Suppressor macrophage (primary cell): Measurements from ENCODE around the gene SLC10A4.
"Not testable (repeated sequence)": the region's sequence is repeated elsewhere in the genome, so short reads cannot be mapped to it uniquely, and the experiment has no call there.

ENCODE experiments used
- DNase-seq, 4 experiments: peaks; one replicate each; pipeline ENCODE4 v3.0.0-alpha.2; 2020 to 2022
- total RNA-seq, 17 experiments: gene quantifications; one replicate each; lab custom pipeline; 2026; ENCODE audit warnings: mixed read lengths in 6 of 17, inconsistent platforms in 3 of 17; lab: John Stamatoyannopoulos, UW

The SLC10A4 gene, protein sequence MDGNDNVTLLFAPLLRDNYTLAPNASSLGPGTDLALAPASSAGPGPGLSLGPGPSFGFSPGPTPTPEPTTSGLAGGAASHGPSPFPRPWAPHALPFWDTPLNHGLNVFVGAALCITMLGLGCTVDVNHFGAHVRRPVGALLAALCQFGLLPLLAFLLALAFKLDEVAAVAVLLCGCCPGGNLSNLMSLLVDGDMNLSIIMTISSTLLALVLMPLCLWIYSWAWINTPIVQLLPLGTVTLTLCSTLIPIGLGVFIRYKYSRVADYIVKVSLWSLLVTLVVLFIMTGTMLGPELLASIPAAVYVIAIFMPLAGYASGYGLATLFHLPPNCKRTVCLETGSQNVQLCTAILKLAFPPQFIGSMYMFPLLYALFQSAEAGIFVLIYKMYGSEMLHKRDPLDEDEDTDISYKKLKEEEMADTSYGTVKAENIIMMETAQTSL
- 0 to 0.99 (median 0.04) reads per million in 17 experiments for total RNA-seq

GRCh38 chr4:48483006-48483776 is at the start of gene SLC10A4:
TSS of gene SLC10A4 (plus strand) at chr4:48483343. CDS start at chr4:48483562, 219 bp downstream.
- peak in 3 of 4 experiments; percentile 4 to 46 (median 27) for DNase-seq

DNA sequence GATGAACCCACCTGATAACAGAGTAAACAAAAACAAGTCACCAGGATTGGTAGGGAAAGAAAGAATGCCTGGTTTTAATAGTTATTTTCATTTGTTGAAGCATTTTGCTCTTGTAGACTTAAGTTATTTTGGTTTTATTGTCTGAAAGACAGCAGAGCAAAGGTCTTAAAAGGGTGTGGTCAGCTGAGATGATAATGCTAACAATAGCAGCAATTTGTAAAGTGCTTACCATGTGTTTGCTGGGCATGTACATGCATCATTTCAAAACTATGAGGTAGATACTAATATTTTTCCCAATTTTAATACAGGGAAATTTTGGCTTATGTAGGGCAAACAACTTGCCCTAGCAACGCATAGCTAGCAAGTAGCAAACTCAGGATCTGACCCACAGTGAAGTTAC is 46.8 kb upstream of the SLC10A4 start:
- DNase-seq: no peak

DNA sequence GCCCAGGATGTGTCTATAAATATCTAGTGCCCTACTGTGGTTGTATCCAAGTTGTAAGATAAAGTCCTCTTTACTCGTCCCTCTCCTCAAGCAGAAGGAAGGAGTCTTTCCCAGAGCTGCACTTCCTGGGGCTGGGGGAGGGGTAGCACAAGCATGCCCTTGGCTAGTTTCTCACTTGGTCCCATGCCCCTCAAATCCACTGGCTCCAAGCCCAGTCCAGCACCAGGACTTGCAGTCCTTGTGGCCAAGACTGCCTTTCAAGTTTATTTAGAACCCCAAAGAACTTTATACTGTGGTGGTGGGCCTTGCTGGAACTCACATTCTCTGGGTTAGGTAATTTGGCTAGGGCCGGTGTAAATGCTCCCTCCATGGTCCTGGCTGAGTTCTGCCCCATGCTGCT is 43.2 kb upstream of the SLC10A4 start:
- DNase-seq: no peak

DNA sequence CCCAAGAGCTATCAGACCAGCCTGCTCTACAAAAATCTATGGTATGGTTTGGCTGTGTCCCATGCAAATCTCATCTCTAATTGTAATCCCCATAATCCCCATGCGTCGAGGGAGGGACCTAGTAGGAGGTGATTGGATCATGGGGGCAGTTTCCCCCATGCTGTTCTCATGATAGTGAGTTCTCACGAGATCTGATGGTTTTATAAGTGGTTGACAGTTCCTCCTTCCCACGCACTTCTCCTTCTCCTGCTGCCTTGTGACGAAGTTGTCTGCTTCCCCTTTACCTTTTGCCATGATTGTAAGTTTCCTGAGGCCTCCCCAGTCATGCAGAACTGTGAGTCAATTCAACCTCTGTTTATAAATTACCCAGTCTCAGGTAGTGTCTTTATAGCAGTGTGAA is 42.2 kb upstream of the SLC10A4 start:
- DNase-seq: peak; percentile 21 to 68 (median 52)

DNA sequence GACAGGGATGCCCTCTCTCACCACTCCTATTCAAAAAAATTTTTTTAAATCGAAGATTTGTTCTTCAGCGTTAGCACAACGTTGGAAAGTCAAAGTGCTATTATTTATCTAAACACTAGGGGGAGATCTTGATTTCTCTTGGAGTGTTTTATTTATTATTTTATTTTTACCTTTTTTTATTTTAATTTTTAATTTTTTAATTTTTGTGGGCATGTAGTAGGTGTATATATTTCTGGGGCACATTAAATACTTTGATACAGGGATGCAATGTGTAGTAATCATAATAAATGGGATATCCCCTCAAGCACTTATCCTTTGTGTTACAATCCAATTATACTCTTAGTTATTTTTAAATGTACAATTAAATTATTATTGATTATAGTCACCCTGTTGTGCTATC is 37.4 kb upstream of the SLC10A4 start:
- peak in 2 of 4 experiments; percentile 28 to 48 for DNase-seq

GRCh38 chr4:48446642-48447041 is 36.5 kb upstream of the SLC10A4 start:
- DNase-seq: no peak

GRCh38 chr4:48449151-48449550 is 34.0 kb upstream of the SLC10A4 start:
- DNase-seq: no peak

GRCh38 chr4:48450740-48451139 is 32.4 kb upstream of the SLC10A4 start:
- DNase-seq: no peak

GRCh38 chr4:48451656-48452055 is 31.5 kb upstream of the SLC10A4 start:
- DNase-seq: not testable (repeated sequence)

DNA sequence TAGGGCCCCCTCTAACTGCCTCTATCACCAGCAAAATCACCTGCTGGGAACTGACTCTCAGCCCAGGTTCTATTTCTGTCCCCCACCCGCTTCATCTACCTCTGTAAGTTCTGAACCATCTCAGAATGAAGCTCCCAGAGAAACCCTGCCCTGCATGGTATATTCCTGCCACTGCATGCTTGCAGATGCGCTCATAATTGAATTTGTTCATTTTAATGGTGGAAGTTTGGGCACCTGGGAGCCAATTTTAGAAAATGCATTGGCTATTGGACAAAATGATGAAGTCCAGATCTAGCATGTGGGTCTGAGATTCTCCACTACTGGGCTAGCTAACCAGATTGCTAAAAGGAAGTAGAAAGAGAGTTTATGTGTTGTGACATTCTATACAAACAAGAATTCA is 28.6 kb upstream of the SLC10A4 start:
- no peak for DNase-seq

- no peak for DNase-seq
These were observed 22.1 kb upstream of the SLC10A4 start for GRCh38 chr4:48461000-48461399.

GRCh38 chr4:48462363-48462762 is 20.8 kb upstream of the SLC10A4 start:
- DNase-seq: no peak

GRCh38 chr4:48467442-48467841 is 15.7 kb upstream of the SLC10A4 start:
- DNase-seq: no peak

DNA sequence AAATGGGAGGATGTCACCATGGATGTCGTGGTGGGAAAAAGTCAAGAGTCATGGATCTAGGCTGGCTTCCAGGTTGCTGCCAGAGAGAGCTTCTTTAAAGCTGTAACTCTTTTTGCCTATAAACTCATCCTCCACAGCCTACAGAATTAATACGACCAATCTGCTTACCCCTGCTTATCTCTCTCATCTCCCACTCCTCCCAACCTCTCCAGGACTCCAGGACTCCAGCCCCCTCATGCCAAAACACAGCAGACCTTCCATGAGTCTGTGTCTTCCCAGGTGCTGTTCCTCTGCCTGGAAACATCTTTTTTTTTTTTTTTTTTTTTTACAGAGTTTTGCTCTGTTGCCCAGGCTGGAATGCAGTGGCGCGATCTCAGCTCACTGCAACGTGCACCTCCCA is 15.3 kb upstream of the SLC10A4 start:
- no peak for DNase-seq

DNA sequence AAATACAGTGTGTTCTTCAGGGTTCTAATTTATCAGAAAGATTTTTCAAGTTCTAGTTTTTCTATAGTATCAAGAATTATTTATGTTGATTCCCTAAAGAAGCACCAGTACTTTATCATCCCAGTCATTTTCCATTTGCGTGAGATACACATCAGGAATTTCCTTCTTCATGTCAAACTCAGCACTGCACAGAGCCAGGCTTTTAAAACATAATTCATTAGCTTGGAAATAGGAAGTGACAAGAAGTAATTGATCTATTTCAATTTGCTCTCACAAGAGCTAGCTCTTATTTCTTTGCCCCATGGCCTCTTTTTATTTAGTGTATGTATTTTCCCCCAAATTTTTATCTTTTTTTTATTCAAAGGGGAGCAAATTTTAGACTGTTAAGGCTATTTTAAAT is 13.0 kb upstream of the SLC10A4 start:
- DNase-seq: no peak

DNA sequence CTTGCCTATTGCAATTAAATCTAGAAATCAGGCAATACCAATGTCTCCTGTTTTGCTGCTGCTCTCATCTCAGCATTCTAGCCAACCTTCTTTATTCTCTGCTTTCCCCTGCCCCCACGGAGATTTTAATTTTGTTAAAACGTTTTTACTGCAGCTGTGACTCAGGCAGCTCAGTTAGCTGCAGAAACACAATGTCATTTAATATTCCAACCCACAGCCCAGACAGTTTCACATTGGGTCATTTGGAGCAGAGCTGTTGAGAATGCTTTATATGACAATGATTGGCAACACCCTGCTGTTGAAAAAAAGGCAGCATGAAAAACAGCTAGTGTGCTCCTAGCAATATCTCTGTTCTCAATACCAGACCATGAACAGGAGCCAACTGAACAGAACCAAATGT is 12.6 kb upstream of the SLC10A4 start:
- DNase-seq: no peak

DNA sequence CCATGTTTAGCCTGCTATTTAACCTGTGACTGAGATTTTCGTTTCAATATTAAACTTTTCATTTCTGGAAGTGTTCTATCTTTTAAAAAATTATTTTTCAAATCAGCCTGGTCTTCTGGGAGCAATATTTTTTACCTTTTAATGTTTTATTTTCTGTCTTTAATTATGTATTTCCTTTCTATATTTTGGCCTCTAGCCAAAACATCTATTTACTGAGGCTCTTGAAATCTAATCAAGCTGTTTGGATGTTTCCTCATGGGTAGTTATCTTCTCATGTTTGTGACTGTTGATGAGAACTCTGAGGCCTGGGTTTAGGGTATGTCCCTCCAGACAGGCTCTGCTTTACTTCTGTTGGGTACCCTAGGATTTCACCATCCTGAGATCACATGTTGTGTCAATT is 10.3 kb upstream of the SLC10A4 start:
- DNase-seq: no peak

- no peak for DNase-seq
These were observed 7.4 kb upstream of the SLC10A4 start for GRCh38 chr4:48475770-48476169.

DNA sequence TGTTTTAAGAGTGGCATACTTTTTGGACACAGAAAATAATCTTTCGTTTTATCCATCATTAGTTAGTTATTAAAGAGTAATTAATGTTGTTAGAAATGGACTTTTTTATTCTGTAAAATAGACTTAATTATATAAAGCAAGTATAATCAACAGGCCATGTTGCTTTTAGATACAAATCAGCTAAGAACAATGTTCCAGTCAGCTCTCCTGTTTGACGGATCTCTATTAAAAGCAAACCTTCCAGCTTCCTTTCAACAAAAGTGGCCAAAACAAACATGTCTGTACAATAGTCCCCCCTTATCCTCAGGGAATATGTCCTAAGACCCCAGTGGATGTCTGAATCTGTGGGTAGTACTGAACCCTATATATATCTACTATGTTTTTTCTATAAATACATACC is 4.9 kb upstream of the SLC10A4 start:
- no peak for DNase-seq

- DNase-seq: no peak
These were observed 1.6 kb upstream of the SLC10A4 start for GRCh38 chr4:48481581-48481980.

DNA sequence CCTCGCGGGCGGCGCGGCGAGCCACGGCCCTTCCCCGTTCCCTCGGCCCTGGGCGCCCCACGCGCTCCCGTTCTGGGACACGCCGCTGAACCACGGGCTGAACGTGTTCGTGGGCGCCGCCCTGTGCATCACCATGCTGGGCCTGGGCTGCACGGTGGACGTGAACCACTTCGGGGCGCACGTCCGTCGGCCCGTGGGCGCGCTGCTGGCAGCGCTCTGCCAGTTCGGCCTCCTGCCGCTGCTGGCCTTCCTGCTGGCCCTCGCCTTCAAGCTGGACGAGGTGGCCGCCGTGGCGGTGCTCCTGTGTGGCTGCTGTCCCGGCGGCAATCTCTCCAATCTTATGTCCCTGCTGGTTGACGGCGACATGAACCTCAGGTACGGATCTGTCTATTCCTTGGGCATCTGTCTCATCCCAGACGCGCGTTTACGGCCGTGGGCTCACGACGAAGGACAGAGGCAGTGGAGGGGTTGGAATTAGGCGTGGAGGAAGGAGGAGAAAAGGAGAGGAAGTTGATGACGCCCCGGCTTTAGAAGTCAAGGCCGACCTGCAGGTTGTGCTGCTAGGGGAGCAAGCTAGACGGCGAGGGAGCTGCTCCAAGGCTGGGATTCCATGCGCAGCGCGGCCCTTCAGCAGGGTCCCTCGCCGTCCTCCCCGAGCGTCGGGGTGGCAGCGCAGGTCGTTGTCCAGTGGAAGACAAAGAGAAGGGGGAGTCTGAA is 792 bp downstream of the SLC10A4 start:
- peak in 3 of 4 experiments; percentile 11 to 30 (median 17) for DNase-seq

DNA sequence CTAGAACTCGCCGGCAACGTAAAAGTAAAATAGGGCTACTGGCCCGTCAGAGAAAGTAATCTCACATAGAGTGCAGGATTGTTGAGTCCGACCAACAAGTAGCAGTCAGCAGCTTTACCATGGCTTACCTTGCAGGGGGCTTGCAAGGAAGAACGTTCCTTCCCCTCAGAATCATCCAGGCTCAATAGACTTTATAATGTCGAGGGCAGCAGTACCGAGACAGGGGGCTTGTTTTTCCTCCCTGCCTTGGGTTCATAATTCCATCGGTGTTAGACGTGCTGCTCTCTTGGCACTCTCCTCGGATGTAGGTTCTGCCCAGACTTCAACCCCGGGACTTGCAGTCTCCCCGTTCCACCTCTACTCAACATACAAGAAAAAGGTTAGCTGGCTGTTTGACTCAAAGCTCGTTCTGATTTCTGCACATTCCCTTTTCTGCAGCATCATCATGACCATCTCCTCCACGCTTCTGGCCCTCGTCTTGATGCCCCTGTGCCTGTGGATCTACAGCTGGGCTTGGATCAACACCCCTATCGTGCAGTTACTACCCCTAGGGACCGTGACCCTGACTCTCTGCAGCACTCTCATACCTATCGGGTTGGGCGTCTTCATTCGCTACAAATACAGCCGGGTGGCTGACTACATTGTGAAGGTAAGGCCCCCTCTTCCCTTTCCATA is 1.5 kb downstream of the SLC10A4 start:
- no peak for DNase-seq

GRCh38 chr4:48489683-48490011 is 6.5 kb downstream of the SLC10A4 start:
- no peak for DNase-seq
